VCaP (cell line): Measurements from ENCODE around the gene GINS2.

Source experiments
- H3K27ac ChIP-seq: fragments of 450-650 bp; 2 replicates; pipeline ENCODE4 v1.5.1; 2017
- TF ChIP-seq, protein P1 (sequence below): fragments of 450-650 bp; conservative IDR thresholded peaks from 2 replicates; pipeline ENCODE4 v1.5.1; 2017; ENCODE audit warnings: mild to moderate bottlenecking, moderate library complexity

The GINS2 gene

DNA sequence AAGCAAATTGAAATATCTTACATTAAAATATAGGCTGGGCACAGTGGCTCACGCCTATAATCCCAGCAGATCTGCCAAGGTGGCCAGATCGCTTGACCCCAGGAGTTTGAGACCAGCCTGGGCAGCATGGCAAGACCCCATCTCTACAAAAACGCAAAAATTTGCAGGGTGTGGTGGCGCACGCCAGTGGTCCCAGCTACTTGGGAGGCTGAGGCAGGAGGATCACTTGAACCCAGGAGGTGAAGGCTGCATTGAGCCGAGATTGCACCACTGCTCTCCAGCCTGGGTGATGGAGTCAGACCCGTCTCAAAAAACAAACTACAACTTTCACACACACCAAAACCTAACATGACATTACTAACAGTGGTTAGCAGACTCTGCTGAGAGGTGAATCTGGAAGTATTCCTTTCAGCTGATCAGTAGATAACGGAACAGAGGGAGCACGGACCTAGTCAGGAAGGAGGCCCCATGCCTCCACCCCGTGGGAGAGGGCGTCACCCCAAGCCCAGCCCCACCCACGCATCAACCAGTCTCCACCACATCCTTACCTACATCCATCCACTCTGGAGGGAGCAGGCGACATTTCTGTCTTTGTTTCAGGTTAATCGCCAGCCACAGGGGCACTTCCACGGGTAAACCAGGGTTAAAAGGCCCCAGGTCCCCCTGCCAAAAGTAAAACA lies 1.7 kb downstream of the GINS2 start:
- TF ChIP-seq, protein P1, sequence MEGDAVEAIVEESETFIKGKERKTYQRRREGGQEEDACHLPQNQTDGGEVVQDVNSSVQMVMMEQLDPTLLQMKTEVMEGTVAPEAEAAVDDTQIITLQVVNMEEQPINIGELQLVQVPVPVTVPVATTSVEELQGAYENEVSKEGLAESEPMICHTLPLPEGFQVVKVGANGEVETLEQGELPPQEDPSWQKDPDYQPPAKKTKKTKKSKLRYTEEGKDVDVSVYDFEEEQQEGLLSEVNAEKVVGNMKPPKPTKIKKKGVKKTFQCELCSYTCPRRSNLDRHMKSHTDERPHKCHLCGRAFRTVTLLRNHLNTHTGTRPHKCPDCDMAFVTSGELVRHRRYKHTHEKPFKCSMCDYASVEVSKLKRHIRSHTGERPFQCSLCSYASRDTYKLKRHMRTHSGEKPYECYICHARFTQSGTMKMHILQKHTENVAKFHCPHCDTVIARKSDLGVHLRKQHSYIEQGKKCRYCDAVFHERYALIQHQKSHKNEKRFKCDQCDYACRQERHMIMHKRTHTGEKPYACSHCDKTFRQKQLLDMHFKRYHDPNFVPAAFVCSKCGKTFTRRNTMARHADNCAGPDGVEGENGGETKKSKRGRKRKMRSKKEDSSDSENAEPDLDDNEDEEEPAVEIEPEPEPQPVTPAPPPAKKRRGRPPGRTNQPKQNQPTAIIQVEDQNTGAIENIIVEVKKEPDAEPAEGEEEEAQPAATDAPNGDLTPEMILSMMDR = no peak
- H3K27ac ChIP-seq = no peak overlapping the region

DNA sequence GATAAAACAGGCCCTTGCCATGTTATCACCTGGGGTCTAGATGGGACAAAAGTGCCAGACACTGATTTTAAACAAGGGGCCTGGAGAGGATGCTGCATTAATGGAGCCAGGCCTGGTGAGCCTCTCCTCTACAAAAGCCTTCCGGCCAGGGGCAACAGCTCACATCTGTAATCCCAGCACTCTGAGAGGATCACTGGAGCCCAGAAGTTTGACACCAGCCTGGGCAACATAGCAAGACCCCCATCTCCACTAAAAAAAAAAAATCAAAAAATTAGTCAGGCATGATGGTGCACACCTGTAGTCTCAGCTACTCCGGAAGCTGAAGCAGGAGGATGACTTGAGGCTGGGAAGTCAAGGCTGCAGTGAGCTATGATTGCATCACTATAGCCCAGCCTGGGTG lies 3.5 kb downstream of the GINS2 start:
- H3K27ac ChIP-seq = no peak overlapping the region
- TF ChIP-seq, protein P1 = no peak

DNA sequence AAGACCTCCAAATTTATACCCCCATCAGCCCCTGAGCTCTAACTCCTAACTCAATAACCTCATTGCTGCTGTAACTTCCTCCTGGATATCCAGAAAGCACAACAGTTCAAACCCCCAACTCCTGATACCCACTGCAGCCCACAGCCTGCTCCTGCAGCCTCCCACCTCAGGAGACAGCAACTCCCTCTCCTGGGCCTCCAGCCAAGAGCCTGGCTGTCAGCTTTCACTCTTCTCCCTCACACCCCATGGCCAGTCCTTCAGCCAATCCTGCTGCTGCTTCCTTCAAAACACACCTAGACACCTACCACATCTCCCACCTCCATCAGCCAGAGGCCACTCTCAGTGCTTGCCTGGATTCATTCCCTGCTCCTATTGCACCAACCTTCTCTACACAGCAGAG lies 5.4 kb downstream of the GINS2 start:
- TF ChIP-seq, protein P1 = no peak
- H3K27ac ChIP-seq = no peak overlapping the region

DNA sequence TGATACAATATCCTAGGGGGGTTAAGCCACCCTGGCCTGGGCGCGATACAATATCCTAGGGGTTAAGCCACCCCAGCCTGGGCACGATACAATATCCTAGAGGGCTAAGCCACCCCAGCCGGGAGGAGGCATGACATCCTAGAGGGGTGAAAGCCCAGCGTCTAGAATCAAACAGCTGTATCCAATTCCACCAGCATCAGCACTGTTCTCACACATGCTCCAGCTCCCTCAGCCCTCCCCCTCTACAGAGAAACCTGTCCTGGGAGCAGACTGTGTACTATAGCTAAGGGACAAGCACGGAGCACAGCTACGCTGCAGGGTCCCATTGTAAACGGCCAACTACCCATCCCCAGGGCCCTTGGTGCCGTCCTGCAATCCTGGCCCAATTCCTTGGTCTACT lies 6.2 kb downstream of the GINS2 start:
- H3K27ac ChIP-seq = no peak overlapping the region
- TF ChIP-seq, protein P1 = no peak

DNA sequence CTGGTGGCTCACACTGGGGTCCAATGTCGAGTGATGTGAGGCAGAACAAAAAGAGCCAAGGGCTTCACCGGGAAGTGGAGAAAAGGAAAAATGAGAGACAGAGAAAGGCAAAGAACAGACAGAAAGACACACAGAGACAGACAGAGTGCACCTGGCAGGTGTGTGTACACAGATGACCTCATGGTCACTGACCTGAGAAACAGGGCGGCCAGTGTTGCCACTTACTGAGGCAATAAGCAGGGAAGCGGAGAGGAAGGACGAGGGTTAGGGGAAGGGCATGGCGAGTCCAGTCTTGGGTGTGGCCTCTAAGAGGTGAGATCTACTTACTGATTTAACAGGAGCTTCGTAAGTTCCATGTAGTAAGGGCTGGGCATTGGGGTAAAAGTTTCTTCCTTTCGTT lies 7.5 kb downstream of the GINS2 start:
- no peak overlapping the region; the same call in 1 of the 2 replicates for H3K27ac ChIP-seq

DNA sequence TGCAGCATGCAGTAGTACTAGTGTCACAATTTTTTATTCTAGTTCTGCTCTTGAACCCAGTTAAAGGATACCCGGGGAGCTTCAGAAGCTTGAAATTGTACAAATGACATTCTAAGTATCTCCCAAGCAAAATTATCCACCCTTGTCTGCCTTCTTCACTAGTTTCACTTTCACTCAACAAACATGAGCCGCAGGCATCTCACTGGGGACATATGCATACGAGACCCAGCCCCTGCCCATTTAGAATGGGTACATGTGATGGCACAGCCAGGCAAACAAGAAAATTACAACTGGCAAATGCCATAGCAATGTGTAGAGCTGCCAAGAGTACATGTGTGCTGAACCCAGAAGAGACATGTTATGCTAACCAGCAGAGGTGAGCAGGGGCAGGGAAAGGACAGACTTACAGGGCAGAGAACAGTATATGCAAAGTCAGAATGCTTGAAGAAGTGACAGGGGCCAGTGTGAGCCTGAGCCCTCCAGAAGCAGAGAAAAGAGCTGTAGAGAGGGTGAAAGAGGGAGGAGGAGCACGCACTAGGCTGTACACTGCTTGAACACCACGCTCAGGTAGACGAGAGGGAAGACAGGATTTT lies 8.3 kb downstream of the GINS2 start:
- TF ChIP-seq, protein P1 = no peak
- H3K27ac ChIP-seq = no peak overlapping the region

More for the DNA sequence above, 7.5 kb downstream of the GINS2 start:
- TF ChIP-seq, protein P1 = no peak

DNA sequence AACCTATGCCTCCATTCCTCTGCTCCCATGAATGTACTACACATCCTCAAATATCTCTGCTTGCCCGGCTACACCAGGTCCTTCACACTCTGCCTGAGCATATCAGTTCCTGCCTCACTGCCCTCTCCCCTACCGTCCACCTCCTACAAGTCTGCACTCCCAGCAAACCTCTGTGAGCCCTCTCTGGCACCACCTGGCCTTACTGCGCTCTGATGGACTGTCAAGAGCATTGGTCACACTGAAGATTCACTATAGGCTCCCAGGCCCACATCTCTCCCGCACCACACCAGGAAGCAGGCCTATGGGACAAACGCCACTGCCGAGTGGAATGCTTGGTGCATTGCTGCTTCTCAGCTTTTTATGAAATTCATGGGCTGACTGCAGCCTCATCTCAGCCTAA lies 8.9 kb downstream of the GINS2 start:
- TF ChIP-seq, protein P1 = no peak
- no peak overlapping the region for H3K27ac ChIP-seq
